ENCODE data around the gene DNAJC5. TPM values are rescaled to one million over a fixed set of nuclear protein-coding genes. Genes with fewer than 3 reads are reported as not detected.

Gene DNAJC5
- total and polyA plus RNA-seq, 9 of the 15 experiments (the other 6 are each of a cell fraction or from before 2014, with no cell fraction given): 0.95 to 42.8 (median 23.4) TPM

DNA sequence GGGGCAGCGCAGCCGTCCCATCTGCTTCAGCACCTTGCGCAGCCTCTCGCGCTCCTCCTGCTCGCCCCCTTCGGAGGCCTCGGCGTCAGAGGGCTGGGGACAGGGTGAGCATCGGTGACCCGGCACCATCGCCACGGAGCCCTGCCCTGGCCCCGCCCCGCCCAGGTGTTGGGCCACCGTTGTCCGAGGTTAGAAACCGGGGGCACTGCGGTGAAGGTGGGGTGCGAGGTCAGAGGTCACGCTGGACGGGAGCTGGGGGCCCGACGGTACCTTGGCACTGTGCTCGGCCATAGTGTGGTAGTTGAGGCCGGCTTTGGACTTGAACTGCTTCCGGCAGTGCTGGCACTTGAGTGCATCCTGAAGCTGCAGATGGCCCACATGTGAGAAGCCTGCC is 68.4 kb downstream of the DNAJC5 start:
- Histone ChIP-seq H3K36me3 (ENCODE audit: control insufficient read depth, insufficient read depth, low read length) (peaks cover 78% of the 10 kb centered on the region; the same call in 2 of the 3 replicates), H3K9me1 (ENCODE audit: control insufficient read depth, insufficient read depth, low read length) (no peaks in the 10 kb centered on the region), H2AFZ (ENCODE audit: low read depth, low read length) (no peak overlapping the region), H3K27me3 (ENCODE audit: control insufficient read depth in 2 of 2, insufficient read depth in 2 of 2, low read length in 2 of 2) (no peaks in the 10 kb centered on the region), H3K79me2 (ENCODE audit: control insufficient read depth, insufficient read depth, low read length) (peaks cover 10% of the 10 kb centered on the region), H3K9ac (ENCODE audit: insufficient read depth in 1 of 2, low read depth in 2 of 2, low read length in 2 of 2) (no peak overlapping the region), H3K4me3 (no peak overlapping the region), H3K9me3 (replicated peaks; ENCODE audit: control insufficient read depth, insufficient read depth, low read depth, low read length) (no peaks in the 10 kb centered on the region), H3K4me2 (ENCODE audit: insufficient read depth, low read length) (no peak overlapping the region), H4K20me1 (replicated peaks; ENCODE audit: control insufficient read depth, insufficient read depth, low read length) (no peaks in the 10 kb centered on the region), H3K27ac (ENCODE audit: extremely low read depth, low read depth, low read length) (no peak overlapping the region), H3K4me1 (replicated peaks in 1 of 2; ENCODE audit: control insufficient read depth in 2 of 2, insufficient read depth in 2 of 2, low read length in 2 of 2) (peaks cover 0 to 52% of the 10 kb centered on the region in 2 experiments; a peak in 3 of 5 replicates)
- FAIRE-seq (no peak), DNase-seq (ENCODE audit: extremely low read depth in 1 of 4, low spot score in 3 of 4) (no peak), ATAC-seq (peak; percentile 12; the same call in 1 of the 3 replicates)
- intact Hi-C loops (cut with micrococcal nuclease): no loop called here
- ChIA-PET POLR2A (no interaction called here), CTCF (ENCODE audit: low intra/inter-chr PET ratio) (no interaction called here)
- no peak for TF ChIP-seq OTX1 (CRISPR knock-in tag; IDR thresholded peaks at IDR 0.05)
- TF ChIP-seq NFE2L1 (tag; IDR thresholded peaks at IDR 0.05; ENCODE audit: borderline replicate concordance, low read depth): no peak
- no peak for TF ChIP-seq RBM17 (IDR thresholded peaks at IDR 0.05; ENCODE audit: borderline replicate concordance, low read depth, low read length)
- TF ChIP-seq STAG1 (CRISPR knock-in tag; IDR thresholded peaks at IDR 0.05; ENCODE audit: borderline replicate concordance): no peak
- no peak for TF ChIP-seq SMAD1 (IDR thresholded peaks at IDR 0.05; ENCODE audit: low read depth, low read length, partially characterized antibody)
- peak; percentile 28; the same call in 1 of the 2 replicates for TF ChIP-seq NR2C1 (IDR thresholded peaks at IDR 0.05)
- TF ChIP-seq NR2C1 (tag; IDR thresholded peaks at IDR 0.05): no peak
- no peak for TF ChIP-seq KAT8 (IDR thresholded peaks at IDR 0.05; ENCODE audit: low read depth)
- in situ Hi-C loops (cut with MboI): no loop called here
- 97% methylated on average over 18 of the region's 27 CpGs for WGBS (ENCODE audit: insufficient coverage, low coverage, missing lambda C conversion rate)
- no TSS peak for BruUV-seq (replicated peaks)
